Effector CD8-positive, alpha-beta T cell (primary cell): ENCODE measurements around the gene MIA2.
"Not testable (repeated sequence)": the region's sequence is repeated elsewhere in the genome, so short reads cannot be mapped to it uniquely, and the experiment has no call there.

Experiments used
- DNase-seq: peaks from one replicate; lab custom pipeline; 2025; lab: John Stamatoyannopoulos, UW

Gene MIA2

DNA sequence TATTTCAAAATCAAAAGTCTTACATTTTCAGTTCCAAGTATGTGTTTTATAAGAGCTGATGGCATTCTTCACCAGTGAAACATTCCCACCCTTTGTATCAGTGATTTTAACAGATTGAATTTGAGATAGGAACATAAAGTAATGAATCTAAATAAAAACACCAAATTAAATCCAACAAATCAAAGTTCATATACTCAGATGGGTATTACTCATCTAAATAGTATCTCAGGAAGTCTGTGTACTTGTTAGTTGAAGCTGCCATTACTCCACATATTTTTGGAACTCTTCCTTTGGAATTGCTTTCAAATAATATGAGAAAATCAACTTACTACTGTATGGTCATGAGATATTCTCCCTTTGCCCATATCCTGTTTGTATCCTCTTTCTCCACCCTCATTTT lies 89.1 kb downstream of the MIA2 start:
- no peak for DNase-seq

DNA sequence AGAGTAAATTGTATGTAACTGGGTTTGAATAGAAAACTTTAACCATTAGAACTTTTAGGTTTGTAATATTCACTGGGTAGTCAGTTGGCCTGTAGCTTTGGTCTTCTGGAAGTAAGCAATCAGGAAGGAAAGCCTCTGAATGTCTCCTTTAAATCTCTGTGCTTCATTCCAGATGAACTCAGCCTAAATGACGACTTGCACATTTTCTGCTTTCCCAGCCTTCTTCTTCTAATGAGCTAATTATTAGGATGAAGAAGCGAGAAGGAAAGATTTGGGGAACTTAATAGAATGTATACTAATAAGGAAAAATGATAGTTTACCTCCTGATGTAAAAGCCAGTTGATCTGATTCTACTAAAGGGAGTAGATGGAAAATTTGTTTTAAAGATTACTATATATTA lies 90.4 kb downstream of the MIA2 start:
- DNase-seq = no peak

DNA sequence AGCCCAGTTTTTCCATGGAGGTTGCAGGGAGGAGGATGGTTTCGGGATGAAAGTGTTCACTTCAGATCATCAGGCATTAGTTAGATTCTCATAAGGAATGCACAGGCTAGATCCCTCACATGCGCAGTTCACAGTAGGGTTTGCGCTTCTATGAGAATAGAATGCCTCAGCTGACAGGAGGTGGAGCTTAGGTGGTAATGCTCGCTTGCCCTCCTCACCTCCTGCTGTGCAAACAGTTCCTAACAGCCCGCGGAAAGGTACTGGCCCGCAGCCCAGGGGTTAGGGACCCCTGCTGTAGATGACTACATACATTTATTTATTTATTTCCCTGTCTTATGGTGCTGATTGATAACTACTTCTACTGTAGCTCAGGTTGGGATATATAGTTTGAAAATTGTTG lies 105.3 kb downstream of the MIA2 start:
- DNase-seq = no peak

DNA sequence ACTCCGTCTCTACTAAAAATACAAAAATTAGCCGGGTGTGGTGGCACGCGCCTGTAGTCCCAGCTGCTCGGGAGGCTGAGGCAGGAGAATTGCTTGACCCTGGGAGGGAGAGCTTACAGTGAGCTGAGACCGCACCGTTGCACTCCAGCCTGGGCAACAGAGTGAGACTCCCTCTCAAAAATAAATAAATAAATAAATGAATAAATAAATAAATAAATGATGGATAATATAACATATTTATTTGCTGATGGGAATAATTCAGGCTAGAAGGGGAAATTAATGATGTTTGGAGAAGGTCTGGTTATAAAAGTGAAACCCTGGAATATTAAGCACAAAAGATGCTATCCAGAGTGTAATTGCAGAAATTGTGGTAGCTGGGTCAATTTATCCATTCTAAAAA lies 107.4 kb downstream of the MIA2 start:
- not testable (repeated sequence) for DNase-seq

DNA sequence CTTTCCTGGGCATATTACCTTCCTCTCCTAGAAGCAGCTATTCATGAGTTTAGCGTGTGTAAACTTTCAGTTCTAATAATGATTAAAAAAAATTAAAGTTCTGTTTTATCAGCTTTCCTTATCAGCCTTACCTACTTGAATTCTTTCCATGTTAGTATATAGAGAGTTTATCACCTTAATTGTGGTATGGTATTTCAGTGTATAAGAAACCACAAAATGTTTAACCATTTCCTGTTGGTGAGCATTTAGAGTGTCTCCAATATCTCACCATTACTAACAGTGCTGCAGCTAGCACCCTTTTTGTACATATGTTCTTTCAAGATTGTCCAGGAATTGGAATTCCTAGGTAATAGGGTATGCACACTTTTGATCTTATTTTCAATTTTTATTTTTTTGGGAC lies 109.1 kb downstream of the MIA2 start:
- DNase-seq = no peak

DNA sequence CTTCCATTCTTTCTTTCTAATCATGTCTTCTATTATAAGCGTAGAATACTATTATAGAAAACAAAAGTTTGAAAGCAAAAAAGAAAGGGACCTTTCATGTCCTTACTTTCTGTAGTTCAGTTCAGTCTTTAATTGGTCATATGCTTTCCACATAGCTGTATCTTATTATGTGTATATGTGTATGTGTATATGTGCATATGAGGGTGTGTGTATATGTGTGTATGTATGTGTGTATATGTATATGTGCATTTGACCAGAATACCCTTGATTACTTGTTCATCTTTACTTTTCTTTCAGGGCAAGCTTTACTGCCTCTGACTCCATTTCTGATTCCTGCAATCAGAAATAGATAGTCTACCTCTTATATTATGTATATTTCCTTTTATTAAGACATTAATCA lies 109.9 kb downstream of the MIA2 start:
- no peak for DNase-seq

DNA sequence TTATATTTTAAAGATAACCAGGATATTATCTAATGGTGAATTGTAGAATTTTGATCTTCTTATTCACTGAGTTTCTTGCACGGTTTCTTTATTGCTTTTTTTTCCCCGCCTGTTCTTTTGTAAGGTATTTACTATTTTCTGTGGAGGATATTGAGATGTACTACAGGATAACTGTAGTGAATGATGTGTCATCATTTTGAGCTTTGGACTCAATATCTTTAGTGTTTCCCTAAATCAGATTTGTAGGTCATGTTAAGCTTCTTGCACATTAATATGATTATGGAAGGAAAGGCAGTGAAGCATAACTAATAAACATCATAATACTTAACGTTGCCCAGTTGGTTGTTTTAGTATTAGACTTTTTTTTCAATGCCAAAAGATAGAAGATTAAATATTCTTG lies 117.2 kb downstream of the MIA2 start:
- no peak for DNase-seq

DNA sequence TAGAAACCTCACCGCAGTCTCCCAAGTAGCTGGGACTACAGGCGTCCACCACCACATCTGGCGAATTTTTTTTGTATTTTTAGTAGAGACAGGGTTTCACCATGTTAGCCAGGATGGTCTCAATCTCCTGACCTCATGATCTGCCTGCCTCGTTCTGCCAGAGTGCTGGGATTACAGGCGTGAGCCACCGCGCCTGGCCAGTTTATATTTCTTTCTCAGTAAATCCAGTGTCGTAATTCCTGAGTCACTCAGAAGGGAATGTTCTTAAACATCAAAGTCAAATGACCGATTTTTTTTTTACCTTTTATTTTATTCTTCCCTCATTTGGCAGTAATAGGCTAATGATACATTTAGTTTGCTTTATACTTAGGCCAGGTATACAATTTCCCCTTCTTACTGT lies 118.0 kb downstream of the MIA2 start:
- DNase-seq = no peak

DNA sequence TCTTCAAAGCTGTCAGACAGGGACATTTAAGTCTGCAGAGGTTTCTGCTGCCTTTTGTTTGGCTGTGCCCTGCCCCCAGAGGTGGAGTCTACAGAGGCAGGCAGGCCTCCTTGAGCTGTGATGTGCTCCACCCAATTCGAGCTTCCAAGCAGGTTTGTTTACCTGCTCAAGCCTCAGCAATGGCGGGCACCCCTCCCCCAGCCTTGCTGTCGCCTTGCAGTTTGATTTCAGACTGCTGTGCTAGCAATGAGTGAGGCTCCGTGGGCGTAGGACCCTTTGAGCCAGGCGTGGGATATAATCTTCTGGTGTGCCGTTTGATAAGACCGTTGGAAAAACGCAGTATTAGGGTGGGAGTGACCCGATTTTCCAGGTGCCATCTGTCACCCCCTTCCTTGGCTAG lies 125.4 kb downstream of the MIA2 start:
- not testable (repeated sequence) for DNase-seq

DNA sequence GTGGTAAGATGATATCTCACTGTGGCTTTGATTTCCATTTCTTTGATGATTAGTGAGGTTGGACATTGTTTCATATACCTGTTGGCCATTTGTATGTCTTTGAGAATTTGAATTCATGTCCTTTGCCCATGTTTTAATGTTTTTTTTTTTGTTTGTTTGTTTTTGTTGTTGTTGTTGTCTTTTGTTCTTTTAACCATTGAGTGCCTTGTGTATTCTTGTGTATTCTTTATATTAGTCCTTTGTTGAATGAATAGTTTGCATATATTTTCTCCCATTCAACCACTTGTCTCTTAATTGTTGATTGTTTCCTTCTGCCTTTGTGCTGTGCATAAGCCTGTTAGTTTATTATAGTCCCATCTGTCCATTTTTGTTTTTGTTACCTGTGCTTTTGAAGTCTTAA lies 126.6 kb downstream of the MIA2 start:
- no peak for DNase-seq

DNA sequence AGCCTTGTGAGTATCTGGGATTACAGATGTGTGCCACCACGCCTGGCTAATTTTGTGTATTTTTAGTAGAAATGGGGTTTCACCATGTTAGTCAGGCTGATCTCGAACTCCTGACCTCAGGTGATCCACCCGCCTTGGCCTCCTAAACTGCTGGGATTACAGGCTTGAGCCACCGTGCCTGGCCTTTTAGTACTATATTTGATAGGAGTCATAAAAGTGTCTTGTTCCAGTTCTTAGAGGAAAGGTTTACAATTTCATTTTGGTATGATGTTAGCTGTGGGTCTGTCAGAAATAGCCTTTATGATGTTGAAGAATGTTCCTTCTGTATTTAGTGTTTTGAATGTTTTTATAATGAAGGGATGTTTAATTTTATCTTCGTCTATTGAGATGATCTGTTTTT lies 127.8 kb downstream of the MIA2 start:
- not testable (repeated sequence) for DNase-seq

DNA sequence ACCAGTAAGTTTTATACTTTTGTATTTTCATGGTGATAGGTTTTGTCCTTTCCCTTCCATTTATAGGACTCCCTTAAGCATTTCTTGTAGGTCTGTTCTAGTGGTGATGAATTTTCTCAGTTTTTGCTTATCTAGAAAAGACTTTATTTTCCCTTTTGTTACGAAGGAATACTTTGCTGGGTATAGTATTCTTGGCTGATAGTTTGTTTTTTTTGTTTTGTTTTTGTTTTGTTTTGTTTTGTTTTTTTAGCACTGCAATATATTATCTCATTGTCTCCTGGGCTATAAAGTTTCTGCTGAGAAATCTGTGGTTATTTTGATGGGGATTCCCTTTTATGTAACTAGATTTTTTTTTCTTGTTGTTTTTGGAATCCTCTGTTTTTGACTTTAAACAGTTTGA lies 130.8 kb downstream of the MIA2 start:
- no peak for DNase-seq

DNA sequence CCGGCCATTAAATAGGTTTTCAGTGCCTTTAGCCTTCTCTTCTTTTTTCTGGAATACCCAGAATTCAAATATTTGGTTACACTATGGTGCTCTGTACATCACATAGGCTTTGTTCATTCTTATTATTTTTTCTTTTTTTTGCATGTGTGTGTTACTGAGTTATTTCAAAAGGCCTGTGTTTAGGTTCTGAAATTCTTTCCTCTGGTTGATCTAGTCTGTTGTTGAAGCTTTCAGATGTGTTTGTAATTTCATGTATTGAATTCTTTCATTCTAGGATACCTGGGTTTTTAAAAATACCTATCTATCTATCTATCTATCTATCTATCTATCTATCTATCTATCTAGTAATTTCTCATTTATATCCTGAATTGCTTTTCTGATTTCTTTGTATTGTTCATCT lies 131.6 kb downstream of the MIA2 start:
- no peak for DNase-seq

DNA sequence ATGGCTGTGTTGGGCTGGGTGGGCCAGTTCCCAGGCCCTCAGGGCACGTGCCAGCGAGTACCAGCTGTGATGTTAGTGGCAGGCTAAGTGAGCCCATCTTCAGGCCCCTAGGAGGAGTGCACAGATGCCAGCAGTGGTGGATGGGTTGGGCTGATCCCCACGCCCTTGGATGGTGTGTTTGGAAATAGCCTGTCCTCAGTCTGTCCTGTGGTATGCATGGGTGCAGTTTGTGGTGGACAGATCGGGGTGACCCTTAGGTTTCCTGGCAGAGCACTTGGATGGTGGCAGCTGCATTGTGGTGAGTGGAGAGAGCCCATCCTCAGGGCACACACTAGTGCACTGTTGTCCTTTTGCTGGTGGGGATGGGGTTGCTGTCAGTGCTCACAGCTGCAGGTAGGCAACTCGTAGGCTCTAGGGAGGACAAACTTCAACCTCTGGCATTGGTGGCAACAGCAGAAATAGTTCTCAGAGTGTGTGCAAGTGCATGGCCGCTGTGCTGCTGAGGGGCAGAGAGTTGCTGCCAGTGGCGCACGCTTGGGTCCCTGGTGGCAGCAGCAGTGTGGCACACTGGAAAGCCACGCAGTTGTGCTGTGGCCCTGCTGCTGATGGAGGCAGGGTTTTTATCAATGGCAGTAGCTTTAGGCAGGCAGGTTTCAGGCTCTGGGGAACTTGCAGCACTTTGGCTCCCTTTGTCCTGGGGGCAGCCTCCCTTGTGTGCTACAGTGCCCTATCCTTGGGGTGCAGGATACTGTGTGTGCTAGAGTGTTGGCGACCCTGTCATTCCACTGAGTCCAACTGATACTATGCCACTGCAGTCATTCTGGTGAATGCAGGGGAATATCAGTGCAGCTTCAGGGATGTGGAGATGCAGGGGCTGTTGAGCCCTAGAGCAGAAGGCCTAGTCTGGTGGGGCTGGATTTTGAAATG lies 133.0 kb downstream of the MIA2 start:
- DNase-seq = no peak

DNA sequence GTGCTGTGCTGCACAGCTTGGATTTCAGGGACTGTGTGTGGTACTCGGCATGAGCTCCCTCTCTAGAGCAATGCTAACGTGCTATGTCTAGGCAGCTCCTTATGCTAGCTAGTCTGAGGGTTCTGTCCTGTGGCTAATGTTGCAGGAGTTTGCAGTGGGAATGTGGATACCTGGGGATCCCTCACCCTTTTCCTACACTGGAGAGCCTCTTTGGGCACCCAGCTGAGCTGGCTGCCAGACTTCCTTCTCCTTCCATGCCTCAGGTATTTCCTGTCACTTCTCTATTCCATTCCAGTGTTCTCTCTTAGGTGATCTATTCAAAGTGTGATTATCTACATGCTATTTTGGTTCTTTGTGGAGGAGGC lies 133.7 kb downstream of the MIA2 start:
- no peak for DNase-seq

DNA sequence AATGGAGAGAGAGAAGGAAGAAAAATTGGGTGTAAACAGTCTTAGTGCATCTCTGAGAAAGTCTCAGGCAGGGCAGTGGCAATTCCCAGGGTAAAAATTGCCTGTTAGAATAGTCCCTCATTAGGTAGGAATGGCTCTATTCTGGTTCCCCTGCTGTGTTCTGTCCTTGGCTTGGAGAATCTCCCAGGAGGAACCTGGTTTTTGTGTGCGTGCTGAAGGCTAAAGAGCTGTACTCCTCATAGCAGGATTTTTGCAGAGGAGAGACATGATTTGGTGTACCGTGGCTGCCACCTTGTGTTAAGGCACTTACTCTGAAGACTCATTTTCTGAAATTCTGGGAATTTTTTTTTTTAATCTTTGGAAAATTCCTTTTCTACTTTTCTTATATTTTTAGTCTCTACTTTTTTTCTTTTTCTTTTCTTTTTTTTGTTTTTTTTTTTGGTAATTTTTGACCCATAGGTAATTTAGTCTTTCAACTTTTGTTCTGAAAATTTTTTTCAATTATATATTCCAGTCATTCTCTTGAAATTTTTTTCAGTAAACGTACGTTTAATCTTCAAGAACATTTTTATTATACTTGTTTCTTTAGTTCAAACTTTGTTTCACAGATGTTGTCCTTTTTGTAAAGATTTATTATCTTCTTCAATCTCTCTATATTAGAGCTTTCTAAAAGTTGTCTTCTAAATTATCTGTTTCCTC lies 134.7 kb downstream of the MIA2 start:
- DNase-seq = no peak

DNA sequence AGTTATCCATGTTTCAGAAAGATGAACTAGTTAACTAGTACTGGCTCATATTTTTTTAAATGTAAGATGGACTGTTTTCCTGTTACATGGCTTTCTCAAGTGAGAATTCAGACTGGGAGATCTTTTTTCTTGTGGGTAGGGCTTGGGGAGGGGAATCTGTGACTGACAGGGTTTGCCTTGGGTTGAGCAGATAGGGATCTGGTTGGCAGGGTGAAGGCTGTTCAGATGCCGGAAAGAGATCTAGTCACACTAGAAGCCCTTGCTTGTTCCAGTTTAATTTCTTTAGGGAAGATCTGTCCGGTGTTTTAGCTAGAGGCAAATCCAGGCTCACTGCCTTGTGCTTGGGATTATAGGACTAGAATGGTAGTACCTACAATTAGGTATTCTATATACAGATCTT lies 135.3 kb downstream of the MIA2 start:
- DNase-seq = no peak

DNA sequence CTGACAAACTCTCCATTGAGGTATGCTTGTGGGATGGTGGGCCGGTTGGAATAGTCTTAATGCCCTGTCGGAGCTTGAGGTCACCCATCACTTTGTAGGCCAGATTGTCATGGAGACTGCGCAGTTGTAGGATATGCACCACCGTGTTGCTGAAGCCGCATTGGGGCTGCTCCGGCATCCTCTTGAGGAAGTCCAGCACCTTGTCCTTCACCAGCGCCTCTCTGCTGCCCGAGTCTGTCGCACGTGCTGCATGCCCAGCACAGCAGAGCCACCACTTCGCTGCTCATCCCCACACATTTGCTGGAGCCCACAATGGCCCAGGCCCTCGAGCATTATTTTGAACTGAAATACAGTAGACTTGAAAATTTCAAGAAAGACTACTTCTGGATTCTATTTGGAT lies 136.7 kb downstream of the MIA2 start:
- DNase-seq = no peak

DNA sequence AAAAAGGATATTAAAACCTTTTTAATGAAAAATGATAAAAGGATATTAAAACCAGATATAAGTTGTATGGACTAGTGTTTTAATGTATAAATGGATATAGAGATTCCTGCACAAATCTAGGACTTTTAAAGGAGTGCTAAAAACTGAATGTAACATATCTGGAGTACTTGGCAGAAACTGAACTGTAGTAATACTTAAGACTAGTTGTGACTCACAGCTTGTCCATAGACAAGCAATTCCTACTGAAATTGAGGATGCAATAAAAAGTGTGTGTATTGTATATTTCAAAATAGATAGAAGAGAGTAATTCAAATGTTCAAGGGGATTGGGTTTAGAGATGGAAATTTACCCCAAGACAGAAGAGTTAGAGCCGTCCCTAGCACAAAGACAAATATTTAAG lies 138.9 kb downstream of the MIA2 start:
- DNase-seq = no peak

DNA sequence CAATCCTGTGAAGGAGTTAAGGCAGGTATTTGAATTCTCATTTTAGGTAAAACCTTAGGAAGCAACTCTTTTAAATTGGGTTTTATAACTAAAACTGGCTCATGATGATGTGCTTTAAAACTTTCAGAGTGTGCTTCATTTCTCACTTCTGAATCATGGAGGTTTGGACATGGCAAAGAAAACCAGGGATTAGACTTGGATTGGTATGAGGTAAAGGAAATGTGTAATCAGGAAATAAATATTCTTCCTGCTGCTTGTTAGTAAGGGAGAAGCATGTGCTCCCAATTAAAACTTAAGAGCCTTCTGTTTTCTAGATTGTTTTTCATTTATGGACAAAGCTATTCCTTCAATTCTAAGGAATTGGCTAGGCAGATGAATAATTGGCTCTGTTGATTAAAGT lies 141.1 kb downstream of the MIA2 start:
- DNase-seq = no peak

DNA sequence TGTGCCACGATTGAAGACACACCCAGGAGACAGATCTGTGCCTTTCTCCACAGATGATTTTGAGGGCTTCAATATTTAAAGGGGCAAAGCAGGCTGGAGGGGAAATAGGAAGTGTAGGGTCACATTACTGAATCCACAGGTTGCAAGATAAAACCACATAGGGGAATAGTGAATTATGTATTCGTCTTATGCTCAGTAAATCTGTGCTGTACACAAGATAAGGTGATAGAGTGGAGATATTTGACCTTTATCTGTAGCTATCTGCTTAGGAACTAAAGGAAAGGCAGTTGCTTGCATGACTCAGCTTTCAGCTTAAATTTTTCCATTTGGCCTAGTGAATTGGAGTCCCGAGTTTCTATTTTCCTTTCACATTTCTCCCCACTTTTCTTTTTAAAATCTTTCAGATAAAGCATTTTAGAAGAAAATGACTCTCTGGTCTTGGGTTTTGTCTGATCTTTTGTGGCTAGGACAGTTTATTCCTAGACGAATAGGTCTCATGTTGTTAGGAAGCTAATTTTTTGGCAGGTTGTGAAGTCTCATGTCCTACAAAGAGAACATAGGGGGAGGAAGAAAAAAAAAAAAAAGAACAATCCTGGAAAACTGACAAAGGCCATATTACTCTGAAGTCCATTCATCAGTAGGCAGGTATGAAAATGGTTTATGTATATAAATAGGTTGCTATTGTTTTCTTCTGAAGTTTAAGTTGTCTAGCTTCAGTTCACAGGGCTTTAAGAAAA lies 143.1 kb downstream of the MIA2 start:
- DNase-seq = no peak

DNA sequence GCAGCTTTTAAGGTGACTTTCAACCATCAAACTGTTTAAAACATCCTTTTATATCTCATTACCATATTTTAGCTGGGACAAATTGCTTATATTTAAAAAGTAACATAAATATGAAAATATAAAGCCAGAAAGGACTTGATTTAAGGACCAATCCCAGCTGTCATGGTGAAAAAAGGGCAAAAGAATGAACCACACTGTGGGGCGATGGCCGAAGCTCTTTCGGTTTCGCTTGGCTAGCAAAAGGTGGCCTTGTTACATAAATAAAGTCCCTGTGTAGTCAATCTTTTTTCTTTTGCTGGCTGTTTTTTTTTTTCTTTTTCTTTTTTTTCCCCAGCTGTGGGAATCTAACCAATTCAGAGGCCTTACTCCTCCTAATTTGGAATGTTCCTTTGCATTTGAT lies 147.7 kb downstream of the MIA2 start:
- DNase-seq = no peak

DNA sequence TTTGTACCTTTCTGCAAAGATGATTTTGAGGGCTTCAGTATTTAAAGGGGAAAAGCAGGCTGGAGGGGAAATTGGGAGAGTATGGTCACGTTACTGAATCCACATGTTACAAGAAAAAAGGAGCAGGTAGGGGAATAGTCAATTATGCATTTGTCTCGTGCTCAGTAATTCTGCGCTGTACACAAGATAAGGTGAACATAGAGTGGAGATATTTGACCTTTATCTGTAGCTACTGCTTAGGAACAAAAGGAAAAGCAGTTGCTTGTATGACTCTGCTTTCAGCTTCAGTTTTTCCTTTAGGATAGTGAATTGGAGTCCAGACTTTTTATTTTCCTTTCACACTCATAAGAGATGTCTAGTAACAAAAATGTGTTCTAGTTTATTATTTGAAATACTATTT lies 148.7 kb downstream of the MIA2 start:
- DNase-seq = no peak
